ENCODE measurements around the gene FIGNL1.
"Not testable (repeated sequence)": the region's sequence is repeated elsewhere in the genome, so short reads cannot be mapped to it uniquely, and the experiment has no call there.

Gene FIGNL1

GRCh38 chr7:50470250-50471163, 20.4 kb upstream of the FIGNL1 start:
- Histone ChIP-seq H3K9ac (ENCODE audit: low read length) (no peak overlapping the region), H3K36me3 (ENCODE audit: insufficient read depth, low read length) (no peaks in the 10 kb centered on the region), H3K27ac (ENCODE audit: low read depth, low read length) (no peak overlapping the region), H3K9me3 (ENCODE audit: low read length) (no peaks in the 10 kb centered on the region), H3K4me1 (ENCODE audit: insufficient read depth, low read length) (peaks cover 28% of the 10 kb centered on the region), H3K4me3 (ENCODE audit: low read depth in 1 of 2, low read length in 2 of 2) (no peak overlapping the region), H3K27me3 (ENCODE audit: control insufficient read depth in 1 of 2, insufficient read depth in 2 of 2, low read length in 2 of 2) (no peaks in the 10 kb centered on the region)

- H3K4me3 ChIP-seq (ENCODE audit: low read depth in 1 of 2, low read length in 2 of 2) = no peak overlapping the region
Observed at GRCh38 chr7:50469181-50469580, 19.0 kb upstream of the FIGNL1 start.

GRCh38 chr7:50467817-50468610, 17.9 kb upstream of the FIGNL1 start:
- H3K36me3 ChIP-seq (ENCODE audit: insufficient read depth, low read length) = no peaks in the 10 kb centered on the region
- H3K4me3 ChIP-seq (ENCODE audit: low read depth in 1 of 2, low read length in 2 of 2) = peak overlapping the region in 1 of 2 donors; percentile 19
- H3K27ac ChIP-seq (ENCODE audit: low read depth, low read length) = no peak overlapping the region
- H3K9me3 ChIP-seq (ENCODE audit: low read length) = no peaks in the 10 kb centered on the region
- H3K9ac ChIP-seq (ENCODE audit: low read length) = no peak overlapping the region
- H3K4me1 ChIP-seq (ENCODE audit: insufficient read depth, low read length) = peaks cover 11% of the 10 kb centered on the region
- no peaks in the 10 kb centered on the region for H3K27me3 ChIP-seq (ENCODE audit: control insufficient read depth in 1 of 2, insufficient read depth in 2 of 2, low read length in 2 of 2)

More at GRCh38 chr7:50469181-50469580, 19.0 kb upstream of the FIGNL1 start:
- Histone ChIP-seq H3K9ac (ENCODE audit: low read length) (no peak overlapping the region), H3K36me3 (ENCODE audit: insufficient read depth, low read length) (no peaks in the 10 kb centered on the region), H3K9me3 (ENCODE audit: low read length) (no peaks in the 10 kb centered on the region), H3K4me1 (ENCODE audit: insufficient read depth, low read length) (peaks cover 20% of the 10 kb centered on the region), H3K27ac (ENCODE audit: low read depth, low read length) (no peak overlapping the region), H3K27me3 (ENCODE audit: control insufficient read depth in 1 of 2, insufficient read depth in 2 of 2, low read length in 2 of 2) (no peaks in the 10 kb centered on the region)

GRCh38 chr7:50466815-50467585, 16.9 kb upstream of the FIGNL1 start:
- Histone ChIP-seq H3K9ac (ENCODE audit: low read length) (no peak overlapping the region), H3K4me1 (ENCODE audit: insufficient read depth, low read length) (peaks cover 11% of the 10 kb centered on the region), H3K4me3 (ENCODE audit: low read depth in 1 of 2, low read length in 2 of 2) (no peak overlapping the region), H3K27me3 (ENCODE audit: control insufficient read depth in 1 of 2, insufficient read depth in 2 of 2, low read length in 2 of 2) (no peaks in the 10 kb centered on the region), H3K36me3 (ENCODE audit: insufficient read depth, low read length) (no peaks in the 10 kb centered on the region), H3K9me3 (ENCODE audit: low read length) (no peaks in the 10 kb centered on the region), H3K27ac (ENCODE audit: low read depth, low read length) (no peak overlapping the region)

DNA sequence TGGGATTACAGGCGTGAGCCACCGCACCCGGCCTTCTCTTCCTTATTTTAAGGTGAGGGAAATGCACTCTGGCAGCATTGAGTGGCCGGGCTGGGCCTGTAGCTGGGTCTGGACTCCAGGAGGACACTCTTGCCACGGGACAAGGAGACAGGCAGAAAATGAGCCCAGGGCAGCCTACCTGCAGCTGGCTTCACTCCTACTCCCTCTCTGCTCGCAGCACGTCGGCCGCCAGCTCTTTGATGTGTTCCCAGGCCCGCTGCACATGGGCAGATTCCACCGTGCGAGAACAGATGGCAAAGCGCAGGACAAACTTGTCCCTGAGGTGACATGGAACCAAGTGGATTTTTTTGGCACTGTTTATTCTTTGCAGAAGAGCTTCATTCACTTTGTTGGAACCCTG, 12.9 kb upstream of the FIGNL1 start:
- H3K9me3 ChIP-seq (ENCODE audit: low read length) = no peaks in the 10 kb centered on the region

DNA sequence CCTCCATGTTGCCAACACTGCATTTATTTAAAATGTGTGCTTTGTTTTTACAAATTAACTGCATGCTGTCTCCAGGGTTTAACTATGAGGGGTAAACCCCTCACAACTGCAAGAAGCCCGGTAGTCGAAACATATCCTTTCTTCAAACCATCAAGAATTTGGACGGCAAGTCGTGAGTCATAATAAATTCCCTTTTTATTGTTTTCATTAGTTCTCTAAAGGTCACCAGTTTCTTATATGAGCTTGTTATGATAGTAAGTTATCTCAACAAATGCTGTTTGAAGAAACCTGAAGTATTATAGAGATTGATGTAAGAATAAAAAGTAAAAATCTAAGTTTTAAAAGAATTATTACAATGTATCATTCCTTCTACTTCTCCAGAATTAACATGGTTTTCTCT, 12.2 kb upstream of the FIGNL1 start:
- Histone ChIP-seq H3K4me3 (ENCODE audit: low read depth in 1 of 2, low read length in 2 of 2) (no peak overlapping the region), H3K27ac (ENCODE audit: low read depth, low read length) (no peak overlapping the region), H3K27me3 (ENCODE audit: control insufficient read depth in 1 of 2, insufficient read depth in 2 of 2, low read length in 2 of 2) (no peaks in the 10 kb centered on the region), H3K9me3 (ENCODE audit: low read length) (no peaks in the 10 kb centered on the region), H3K4me1 (ENCODE audit: insufficient read depth, low read length) (peaks cover under 1% of the 10 kb centered on the region), H3K36me3 (ENCODE audit: insufficient read depth, low read length) (no peaks in the 10 kb centered on the region), H3K9ac (ENCODE audit: low read length) (no peak overlapping the region)

More for the DNA sequence above, 12.9 kb upstream of the FIGNL1 start:
- H3K27me3 ChIP-seq (ENCODE audit: control insufficient read depth in 1 of 2, insufficient read depth in 2 of 2, low read length in 2 of 2) = no peaks in the 10 kb centered on the region
- no peak overlapping the region for H3K4me3 ChIP-seq (ENCODE audit: low read depth in 1 of 2, low read length in 2 of 2)
- H3K36me3 ChIP-seq (ENCODE audit: insufficient read depth, low read length) = no peaks in the 10 kb centered on the region
- H3K27ac ChIP-seq (ENCODE audit: low read depth, low read length) = no peak overlapping the region
- H3K9ac ChIP-seq (ENCODE audit: low read length) = no peak overlapping the region
- H3K4me1 ChIP-seq (ENCODE audit: insufficient read depth, low read length) = peaks cover 7% of the 10 kb centered on the region

DNA sequence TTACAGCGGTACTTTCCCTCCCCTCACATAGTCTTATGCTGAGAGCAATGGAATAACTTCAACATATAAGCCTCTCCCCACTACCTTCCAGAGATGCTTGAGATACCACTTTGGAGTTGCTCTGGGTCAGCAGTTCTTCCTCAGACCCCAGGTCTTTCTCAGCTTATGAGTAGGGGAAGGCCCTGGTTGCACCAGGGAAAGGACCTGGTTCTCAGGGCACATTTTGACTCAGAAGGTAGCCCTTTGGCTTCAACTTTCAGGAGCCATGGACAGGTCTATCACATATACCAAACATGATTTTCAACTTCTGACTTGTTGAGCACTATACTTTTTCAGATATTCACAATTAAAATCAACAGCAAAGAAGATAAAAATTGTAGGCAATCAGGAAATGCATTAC, 11.5 kb upstream of the FIGNL1 start:
- Histone ChIP-seq H3K27me3 (ENCODE audit: control insufficient read depth in 1 of 2, insufficient read depth in 2 of 2, low read length in 2 of 2) (no peaks in the 10 kb centered on the region), H3K9ac (ENCODE audit: low read length) (no peak overlapping the region), H3K36me3 (ENCODE audit: insufficient read depth, low read length) (no peaks in the 10 kb centered on the region), H3K27ac (ENCODE audit: low read depth, low read length) (no peak overlapping the region), H3K4me3 (ENCODE audit: low read depth in 1 of 2, low read length in 2 of 2) (no peak overlapping the region), H3K9me3 (ENCODE audit: low read length) (no peaks in the 10 kb centered on the region), H3K4me1 (ENCODE audit: insufficient read depth, low read length) (no peaks in the 10 kb centered on the region)

- not testable (repeated sequence) for H3K9me3 ChIP-seq (ENCODE audit: low read length)
Observed at GRCh38 chr7:50459183-50459582, 9.0 kb upstream of the FIGNL1 start.

DNA sequence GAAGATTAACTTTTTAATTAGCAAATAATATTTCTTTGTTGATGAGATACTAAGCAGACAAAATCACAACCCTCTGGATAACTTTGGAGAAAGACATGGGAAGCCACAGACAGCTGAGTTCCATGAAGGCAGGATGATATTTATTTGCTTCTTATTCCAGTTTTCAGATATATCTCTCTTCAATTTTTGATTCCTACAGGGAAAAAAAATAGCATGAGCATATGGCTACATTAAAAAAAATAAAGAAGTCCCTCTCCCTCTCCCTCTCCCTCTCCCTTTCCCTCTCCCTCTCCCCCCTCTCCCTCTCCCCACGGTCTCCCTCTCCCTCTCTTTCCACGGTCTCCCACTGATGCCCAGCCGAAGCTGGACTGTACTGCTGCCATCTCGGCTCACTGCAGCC, 8.5 kb upstream of the FIGNL1 start:
- not testable (repeated sequence) for H3K36me3 ChIP-seq (ENCODE audit: insufficient read depth, low read length); H3K4me3 ChIP-seq (ENCODE audit: low read depth in 1 of 2, low read length in 2 of 2); H3K9me3 ChIP-seq (ENCODE audit: low read length); H3K9ac ChIP-seq (ENCODE audit: low read length); H3K27me3 ChIP-seq (ENCODE audit: control insufficient read depth in 1 of 2, insufficient read depth in 2 of 2, low read length in 2 of 2); H3K27ac ChIP-seq (ENCODE audit: low read depth, low read length); H3K4me1 ChIP-seq (ENCODE audit: insufficient read depth, low read length)

More at GRCh38 chr7:50459183-50459582, 9.0 kb upstream of the FIGNL1 start:
- not testable (repeated sequence) for H3K36me3 ChIP-seq (ENCODE audit: insufficient read depth, low read length); H3K4me1 ChIP-seq (ENCODE audit: insufficient read depth, low read length); H3K4me3 ChIP-seq (ENCODE audit: low read depth in 1 of 2, low read length in 2 of 2); H3K27me3 ChIP-seq (ENCODE audit: control insufficient read depth in 1 of 2, insufficient read depth in 2 of 2, low read length in 2 of 2); H3K27ac ChIP-seq (ENCODE audit: low read depth, low read length); H3K9ac ChIP-seq (ENCODE audit: low read length)

GRCh38 chr7:50456371-50457123, 6.4 kb upstream of the FIGNL1 start:
- Histone ChIP-seq H3K4me1 (ENCODE audit: insufficient read depth, low read length) (no peaks in the 10 kb centered on the region), H3K36me3 (ENCODE audit: insufficient read depth, low read length) (no peaks in the 10 kb centered on the region), H3K4me3 (ENCODE audit: low read depth in 1 of 2, low read length in 2 of 2) (no peak overlapping the region), H3K27me3 (ENCODE audit: control insufficient read depth in 1 of 2, insufficient read depth in 2 of 2, low read length in 2 of 2) (no peaks in the 10 kb centered on the region), H3K27ac (ENCODE audit: low read depth, low read length) (no peak overlapping the region), H3K9ac (ENCODE audit: low read length) (no peak overlapping the region), H3K9me3 (ENCODE audit: low read length) (no peaks in the 10 kb centered on the region)
